ENCODE data around the gene IL6. TPM values are rescaled to one million over a fixed set of nuclear protein-coding genes. Genes with fewer than 3 reads are reported as not detected.

Gene IL6
- total and polyA plus RNA-seq, 5 donors from 2014 or later = not detected

DNA sequence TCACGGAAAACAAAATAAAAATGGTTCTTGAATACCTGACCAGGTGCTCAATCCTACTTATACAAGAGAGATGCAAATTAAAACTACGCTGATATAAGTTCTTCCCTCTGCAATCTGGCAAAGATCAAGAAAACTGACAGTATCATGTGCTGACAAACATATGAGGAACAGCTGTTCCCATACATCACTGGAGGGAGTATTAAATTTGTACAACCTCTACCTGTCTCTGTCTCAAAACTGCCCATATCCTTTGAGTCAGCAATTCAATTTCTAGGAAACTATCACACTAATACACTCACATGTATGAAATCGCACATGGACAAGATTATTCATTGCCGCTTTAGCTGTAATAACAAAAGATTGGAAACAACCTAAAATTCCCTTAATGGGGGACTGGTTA lies 11.0 kb upstream of the IL6 start:
- H3K27ac Mint-ChIP-seq = no peak overlapping the region
- no peaks in the 10 kb centered on the region for H3K36me3 Mint-ChIP-seq

GRCh38 chr7:22717760-22718159 lies 9.2 kb upstream of the IL6 start:
- H3K36me3 ChIP-seq (ENCODE audit: control insufficient read depth, insufficient read depth, low read length) = no peaks in the 10 kb centered on the region
- H3K27me3 ChIP-seq (ENCODE audit: control insufficient read depth, insufficient read depth, low read length) = peaks cover 5% of the 10 kb centered on the region
- H3K9me3 ChIP-seq (ENCODE audit: control insufficient read depth in 2 of 2, low read length in 2 of 2) = no peaks in the 10 kb centered on the region
- H3K4me3 Mint-ChIP-seq = no peak overlapping the region
- H3K27ac Mint-ChIP-seq = no peak overlapping the region
- no peak overlapping the region for H3K27ac ChIP-seq (ENCODE audit: insufficient read depth, low read length, poor library complexity, severe bottlenecking)
- peaks cover 46% of the 10 kb centered on the region for H3K27me3 Mint-ChIP-seq
- no peaks in the 10 kb centered on the region for H3K4me1 Mint-ChIP-seq
- H3K36me3 Mint-ChIP-seq = no peaks in the 10 kb centered on the region
- no peak overlapping the region for H3K4me3 ChIP-seq (ENCODE audit: low read depth, low read length)
- no peak for ATAC-seq (ENCODE audit: low read depth in 2 of 2)
- DNase-seq = no peak
- peaks cover 0 to 2% (median 0%) of the 10 kb centered on the region in 7 donors for H3K9me3 Mint-ChIP-seq
- H3K4me1 ChIP-seq (ENCODE audit: control insufficient read depth, insufficient read depth, low read length, poor library complexity, severe bottlenecking) = no peaks in the 10 kb centered on the region

More for the DNA sequence above, 11.0 kb upstream of the IL6 start:
- Mint-ChIP-seq H3K9me3 (peaks cover 0 to 2% (median 0%) of the 10 kb centered on the region in 7 donors), H3K4me3 (no peak overlapping the region), H3K27me3 (peaks cover 49% of the 10 kb centered on the region), H3K4me1 (no peaks in the 10 kb centered on the region)
- Histone ChIP-seq H3K4me3 (ENCODE audit: low read depth, low read length) (no peak overlapping the region), H3K27ac (ENCODE audit: insufficient read depth, low read length, poor library complexity, severe bottlenecking) (no peak overlapping the region), H3K4me1 (ENCODE audit: control insufficient read depth, insufficient read depth, low read length, poor library complexity, severe bottlenecking) (no peaks in the 10 kb centered on the region), H3K9me3 (ENCODE audit: control insufficient read depth in 2 of 2, low read length in 2 of 2) (no peaks in the 10 kb centered on the region), H3K36me3 (ENCODE audit: control insufficient read depth, insufficient read depth, low read length) (no peaks in the 10 kb centered on the region), H3K27me3 (ENCODE audit: control insufficient read depth, insufficient read depth, low read length) (peaks cover 5% of the 10 kb centered on the region)
- ATAC-seq (ENCODE audit: low read depth in 2 of 2) = no peak
- DNase-seq = no peak

DNA sequence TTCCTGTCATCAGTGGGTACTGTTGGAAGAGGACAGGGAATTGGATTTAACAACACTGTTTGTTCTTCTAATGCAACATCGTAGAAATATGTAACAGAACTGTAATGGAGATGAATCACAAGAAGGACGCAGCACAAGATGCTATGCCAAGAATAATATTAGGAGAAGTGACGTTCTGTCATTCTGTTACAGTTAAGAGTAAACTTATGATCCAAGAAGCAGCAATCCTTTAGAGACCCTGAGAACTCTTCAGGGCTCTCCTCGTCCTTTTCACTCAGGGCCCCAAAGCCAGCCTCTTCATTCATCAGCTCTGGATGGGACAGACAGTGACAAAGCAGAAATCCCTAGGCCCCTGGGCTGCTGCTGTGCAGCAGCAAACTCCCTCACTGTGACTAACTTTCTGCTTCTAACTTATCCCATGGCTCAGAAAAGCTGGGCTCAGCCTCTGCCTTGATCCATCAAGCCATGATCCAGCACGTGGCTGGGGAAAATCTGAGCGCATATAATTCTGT lies 8.7 kb upstream of the IL6 start:
- no peak overlapping the region for H3K4me3 ChIP-seq (ENCODE audit: low read depth, low read length)
- H3K9me3 ChIP-seq (ENCODE audit: control insufficient read depth in 2 of 2, low read length in 2 of 2) = no peaks in the 10 kb centered on the region
- H3K4me1 ChIP-seq (ENCODE audit: control insufficient read depth, insufficient read depth, low read length, poor library complexity, severe bottlenecking) = no peaks in the 10 kb centered on the region
- DNase-seq (no peak), ATAC-seq (ENCODE audit: low read depth in 2 of 2) (no peak)
- Mint-ChIP-seq H3K36me3 (no peaks in the 10 kb centered on the region), H3K9me3 (peaks cover 0 to 2% (median 0%) of the 10 kb centered on the region in 7 donors), H3K4me3 (no peak overlapping the region), H3K27me3 (peaks cover 46% of the 10 kb centered on the region), H3K27ac (no peak overlapping the region), H3K4me1 (no peaks in the 10 kb centered on the region)
- H3K27me3 ChIP-seq (ENCODE audit: control insufficient read depth, insufficient read depth, low read length) = peaks cover 5% of the 10 kb centered on the region
- no peak overlapping the region for H3K27ac ChIP-seq (ENCODE audit: insufficient read depth, low read length, poor library complexity, severe bottlenecking)
- no peaks in the 10 kb centered on the region for H3K36me3 ChIP-seq (ENCODE audit: control insufficient read depth, insufficient read depth, low read length)

- no peaks in the 10 kb centered on the region for H3K9me3 ChIP-seq (ENCODE audit: control insufficient read depth in 2 of 2, low read length in 2 of 2)
- Mint-ChIP-seq H3K4me3 (no peak overlapping the region), H3K27ac (peak overlapping the region in 1 of 3 donors; percentile 49), H3K27me3 (peaks cover 49% of the 10 kb centered on the region), H3K36me3 (no peaks in the 10 kb centered on the region), H3K4me1 (no peaks in the 10 kb centered on the region), H3K9me3 (peaks cover 0 to 2% (median 0%) of the 10 kb centered on the region in 7 donors)
- H3K36me3 ChIP-seq (ENCODE audit: control insufficient read depth, insufficient read depth, low read length) = no peaks in the 10 kb centered on the region
- peaks cover 5% of the 10 kb centered on the region for H3K27me3 ChIP-seq (ENCODE audit: control insufficient read depth, insufficient read depth, low read length)
- H3K27ac ChIP-seq (ENCODE audit: insufficient read depth, low read length, poor library complexity, severe bottlenecking) = no peak overlapping the region
- H3K4me3 ChIP-seq (ENCODE audit: low read depth, low read length) = no peak overlapping the region
- H3K4me1 ChIP-seq (ENCODE audit: control insufficient read depth, insufficient read depth, low read length, poor library complexity, severe bottlenecking) = no peaks in the 10 kb centered on the region
- no peak for DNase-seq
- no peak for ATAC-seq (ENCODE audit: low read depth in 2 of 2)
These were observed 8.0 kb upstream of the IL6 start for GRCh38 chr7:22718911-22719420.

- H3K4me3 ChIP-seq (ENCODE audit: low read depth, low read length) = no peak overlapping the region
- H3K36me3 ChIP-seq (ENCODE audit: control insufficient read depth, insufficient read depth, low read length) = no peaks in the 10 kb centered on the region
- Mint-ChIP-seq H3K9me3 (peaks cover 0 to 3% (median 0%) of the 10 kb centered on the region in 7 donors), H3K27ac (no peak overlapping the region), H3K4me3 (no peak overlapping the region), H3K4me1 (peaks cover 0 to 6% (median under 1%) of the 10 kb centered on the region in 4 donors), H3K27me3 (peaks cover 47% of the 10 kb centered on the region), H3K36me3 (no peaks in the 10 kb centered on the region)
- ATAC-seq (ENCODE audit: low read depth in 2 of 2) (no peak), DNase-seq (no peak)
- no peaks in the 10 kb centered on the region for H3K4me1 ChIP-seq (ENCODE audit: control insufficient read depth, insufficient read depth, low read length, poor library complexity, severe bottlenecking)
- H3K9me3 ChIP-seq (ENCODE audit: control insufficient read depth in 2 of 2, low read length in 2 of 2) = no peaks in the 10 kb centered on the region
- H3K27me3 ChIP-seq (ENCODE audit: control insufficient read depth, insufficient read depth, low read length) = peaks cover 5% of the 10 kb centered on the region
- no peak overlapping the region for H3K27ac ChIP-seq (ENCODE audit: insufficient read depth, low read length, poor library complexity, severe bottlenecking)
These were observed 5.9 kb upstream of the IL6 start for GRCh38 chr7:22720791-22721786.

- no peak overlapping the region for H3K4me3 Mint-ChIP-seq
- H3K36me3 Mint-ChIP-seq = no peaks in the 10 kb centered on the region
- DNase-seq (no peak), ATAC-seq (ENCODE audit: low read depth in 2 of 2) (no peak)
- peaks cover 0 to 17% (median 8%) of the 10 kb centered on the region in 4 donors for H3K4me1 Mint-ChIP-seq
- H3K27me3 ChIP-seq (ENCODE audit: control insufficient read depth, insufficient read depth, low read length) = peaks cover 5% of the 10 kb centered on the region
- H3K36me3 ChIP-seq (ENCODE audit: control insufficient read depth, insufficient read depth, low read length) = no peaks in the 10 kb centered on the region
- no peaks in the 10 kb centered on the region for H3K9me3 ChIP-seq (ENCODE audit: control insufficient read depth in 2 of 2, low read length in 2 of 2)
- H3K4me1 ChIP-seq (ENCODE audit: control insufficient read depth, insufficient read depth, low read length, poor library complexity, severe bottlenecking) = no peaks in the 10 kb centered on the region
- peaks cover 57% of the 10 kb centered on the region for H3K27me3 Mint-ChIP-seq
- no peak overlapping the region for H3K4me3 ChIP-seq (ENCODE audit: low read depth, low read length)
- H3K27ac ChIP-seq (ENCODE audit: insufficient read depth, low read length, poor library complexity, severe bottlenecking) = no peak overlapping the region
- no peak overlapping the region for H3K27ac Mint-ChIP-seq
- peaks cover 0 to 3% (median 0%) of the 10 kb centered on the region in 7 donors for H3K9me3 Mint-ChIP-seq
These were observed 4.3 kb upstream of the IL6 start for GRCh38 chr7:22722536-22723180.

- Histone ChIP-seq H3K9me3 (ENCODE audit: control insufficient read depth in 2 of 2, low read length in 2 of 2) (no peaks in the 10 kb centered on the region), H3K4me1 (ENCODE audit: control insufficient read depth, insufficient read depth, low read length, poor library complexity, severe bottlenecking) (no peaks in the 10 kb centered on the region), H3K27me3 (ENCODE audit: control insufficient read depth, insufficient read depth, low read length) (peaks cover 7% of the 10 kb centered on the region), H3K36me3 (ENCODE audit: control insufficient read depth, insufficient read depth, low read length) (no peaks in the 10 kb centered on the region), H3K4me3 (ENCODE audit: low read depth, low read length) (no peak overlapping the region), H3K27ac (ENCODE audit: insufficient read depth, low read length, poor library complexity, severe bottlenecking) (no peak overlapping the region)
- peaks cover 62% of the 10 kb centered on the region for H3K27me3 Mint-ChIP-seq
- peaks cover 0 to 3% (median 0%) of the 10 kb centered on the region in 7 donors for H3K9me3 Mint-ChIP-seq
- H3K4me1 Mint-ChIP-seq = peaks cover 0 to 17% (median 8%) of the 10 kb centered on the region in 4 donors
- no peak for DNase-seq
- ATAC-seq (ENCODE audit: low read depth in 2 of 2) = no peak
- no peak overlapping the region for H3K4me3 Mint-ChIP-seq
- no peaks in the 10 kb centered on the region for H3K36me3 Mint-ChIP-seq
- H3K27ac Mint-ChIP-seq = no peak overlapping the region
These were observed 3.8 kb upstream of the IL6 start for GRCh38 chr7:22723181-22723601.

Measured in CD4-positive, CD25-positive, alpha-beta regulatory T cell (primary cell).